ENCODE data around the gene LTA4H.

The LTA4H gene

GRCh38 chr12:95997911-95998510 lies 37.4 kb downstream of the LTA4H start:
- DNase-seq: no peak
- intact Hi-C loops (cut with DNase I): no loop called here

- intact Hi-C loops (cut with DNase I): no loop called here
- no peak for DNase-seq
These were observed 38.1 kb downstream of the LTA4H start for GRCh38 chr12:95997276-95997675.

GRCh38 chr12:95996034-95996658 lies 39.2 kb downstream of the LTA4H start, which contains the start of gene HAL:
Gene HAL (minus strand): TSS chr12:95996344. CDS start chr12:95995910, 434 bp downstream.
- intact Hi-C loops (cut with DNase I): no loop called here
- no peak for DNase-seq

- DNase-seq: no peak
- intact Hi-C loops (cut with DNase I): no loop called here
These were observed 40.0 kb downstream of the LTA4H start for GRCh38 chr12:95995238-95996031.

GRCh38 chr12:95994476-95994875 lies 40.9 kb downstream of the LTA4H start:
- DNase-seq: no peak
- intact Hi-C loops (cut with DNase I): no loop called here

- no peak for DNase-seq
- intact Hi-C loops (cut with DNase I): no loop called here
These were observed 41.5 kb downstream of the LTA4H start for GRCh38 chr12:95993907-95994306.

- no peak for DNase-seq
- intact Hi-C loops (cut with DNase I): no loop called here
These were observed 45.3 kb downstream of the LTA4H start for GRCh38 chr12:95990136-95990535.

- intact Hi-C loops (cut with DNase I): no loop called here
- no peak for DNase-seq
These were observed 45.8 kb downstream of the LTA4H start for GRCh38 chr12:95989504-95990123.

- intact Hi-C loops (cut with DNase I): no loop called here
- DNase-seq: no peak
These were observed 46.7 kb downstream of the LTA4H start for GRCh38 chr12:95988506-95989275.

GRCh38 chr12:95986635-95987570 lies 48.5 kb downstream of the LTA4H start:
- intact Hi-C loops (cut with DNase I): no loop called here
- no peak for DNase-seq

- intact Hi-C loops (cut with DNase I): no loop called here
- DNase-seq: no peak
These were observed 50.7 kb downstream of the LTA4H start for GRCh38 chr12:95984682-95985081.

- intact Hi-C loops (cut with DNase I): no loop called here
- DNase-seq: no peak
These were observed 52.8 kb downstream of the LTA4H start for GRCh38 chr12:95982602-95983001.

- DNase-seq: no peak
- intact Hi-C loops (cut with DNase I): no loop called here
These were observed 55.0 kb downstream of the LTA4H start for GRCh38 chr12:95980437-95980836.

GRCh38 chr12:95978774-95979173 lies 56.6 kb downstream of the LTA4H start:
- no peak for DNase-seq
- intact Hi-C loops (cut with DNase I): no loop called here

GRCh38 chr12:95978351-95978750 lies 57.0 kb downstream of the LTA4H start:
- DNase-seq: no peak
- intact Hi-C loops (cut with DNase I): no loop called here

- intact Hi-C loops (cut with DNase I): no loop called here
These were observed 57.6 kb downstream of the LTA4H start for GRCh38 chr12:95977764-95978305.

GRCh38 chr12:95976416-95976832 lies 59.0 kb downstream of the LTA4H start:
- intact Hi-C loops (cut with DNase I): no loop called here
- no peak for DNase-seq

More at GRCh38 chr12:95977764-95978305, 57.6 kb downstream of the LTA4H start:
- DNase-seq: no peak

GRCh38 chr12:95975491-95975890 lies 59.9 kb downstream of the LTA4H start:
- no peak for DNase-seq
- intact Hi-C loops (cut with DNase I): no loop called here

All from head of caudate nucleus (tissue), 42 donors.